K562 (cell line): ENCODE results near the gene EFHB. TPM values are rescaled to one million over a fixed set of nuclear protein-coding genes. Genes with fewer than 3 reads are reported as not detected.

Experiments used
- ATAC-seq: fragments of 200-7000 bp; cut with Tn5 transposase; 3 replicates; pipeline ENCODE4 v1.9.1; 2020; ENCODE audit warnings: moderate library complexity
- BruUV-seq: library from RNA; stranded (reverse); fragments of 400-500 nt; replicated peaks from 2 replicates; lab custom pipeline; 2021; lab: Mats Ljungman, UMichigan
- CTCF ChIA-PET: fragments of 300-600 bp; formaldehyde crosslinking; extraction: SDS; loops from one replicate; lab custom pipeline; 2021; ENCODE audit warnings: low intra/inter-chr PET ratio; lab: Yijun Ruan, JAX
- POLR2A ChIA-PET: fragments of 300-600, 350-650 bp; sonication (Branson Sonifier 250); formaldehyde crosslinking; extraction: SDS; loops from one replicate; lab custom pipeline; 2021; ENCODE audit warnings: antibody characterized with exemption, inconsistent platforms; lab: Yijun Ruan, JAX
- DNase-seq, 4 experiments: peaks; one replicate each; pipeline versions ENCODE4 v3.0.0 to v3.0.0-alpha.2; 2011 to 2018; ENCODE audit warnings: low spot score in 3 of 4, mixed read lengths in 3 of 4; ENCODE audit errors: extremely low read depth in 1 of 4
- FAIRE-seq: peaks from 2 replicates; lab custom pipeline; 2011; peaks lifted over from hg19 to GRCh38; lab: Jason Lieb, UNC
- H2AFZ ChIP-seq: 2 replicates; pipeline ENCODE4 v1.6.0; 2011; ENCODE audit warnings: low read depth, low read length, control low read depth, inconsistent platforms
- H3K27ac ChIP-seq: fragments of 200-600 bp; 3 replicates; pipeline ENCODE4 v1.8.0; 2011; ENCODE audit warnings: low read depth, mild to moderate bottlenecking, control low read depth, inconsistent platforms, low read length, moderate library complexity, mixed read lengths; ENCODE audit errors: extremely low read depth
- H3K27me3 ChIP-seq, 2 experiments: fragments of 300-600 bp in 1 of 2; 2 replicates in 1 of 2; 3 replicates in 1 of 2; pipeline versions ENCODE4 v1.6.0 to v1.8.0; 2011; ENCODE audit warnings: inconsistent platforms in 2 of 2, low read length in 2 of 2, mild to moderate bottlenecking in 1 of 2, mixed read lengths in 1 of 2, moderate library complexity in 1 of 2; ENCODE audit not compliant: control insufficient read depth in 2 of 2, insufficient read depth in 2 of 2
- H3K36me3 ChIP-seq: fragments of 300-600 bp; 3 replicates; pipeline ENCODE4 v1.8.0; 2011; ENCODE audit warnings: mild to moderate bottlenecking, low read length, inconsistent platforms; ENCODE audit not compliant: control insufficient read depth, insufficient read depth
- H3K4me1 ChIP-seq, 2 experiments: fragments of 200-600 bp in 1 of 2; replicated peaks in 1 of 2; 2 replicates in 1 of 2; 3 replicates in 1 of 2; pipeline versions ENCODE4 v1.5.1 to v1.8.0; 2011; ENCODE audit warnings: inconsistent platforms in 2 of 2, low read length in 2 of 2, mild to moderate bottlenecking in 1 of 2, mixed read lengths in 1 of 2, moderate library complexity in 1 of 2; ENCODE audit not compliant: control insufficient read depth in 2 of 2, insufficient read depth in 2 of 2
- H3K4me2 ChIP-seq: 2 replicates; pipeline ENCODE4 v1.6.1; 2011; ENCODE audit warnings: low read length, control low read depth, inconsistent platforms, mixed read lengths; ENCODE audit not compliant: insufficient read depth
- H3K4me3 ChIP-seq: fragments of 200-600 bp; sonication (generic), shearing (Covaris generic); 2 replicates; pipeline ENCODE4 v1.5.1; 2016; ENCODE audit warnings: control low read depth, inconsistent platforms
- H3K79me2 ChIP-seq: fragments of 200-600 bp; 3 replicates; pipeline ENCODE4 v1.8.0; 2011; ENCODE audit warnings: low read length, inconsistent platforms; ENCODE audit not compliant: control insufficient read depth, insufficient read depth
- H3K9ac ChIP-seq, 2 experiments: 2 replicates each; pipeline versions ENCODE4 v1.6.0 to v1.6.1; 2011; ENCODE audit warnings: low read depth in 2 of 2, low read length in 2 of 2, control low read depth in 1 of 2, inconsistent platforms in 1 of 2, mild to moderate bottlenecking in 1 of 2, mixed read lengths in 1 of 2; ENCODE audit not compliant: insufficient read depth in 1 of 2
- H3K9me1 ChIP-seq: one replicate; pipeline ENCODE4 v1.6.0; 2011; ENCODE audit warnings: inconsistent platforms, mild to moderate bottlenecking, low read length, moderate library complexity; ENCODE audit not compliant: control insufficient read depth, insufficient read depth
- H3K9me3 ChIP-seq: replicated peaks from 2 replicates; pipeline ENCODE4 v1.5.1; 2011; ENCODE audit warnings: low read depth, low read length, inconsistent platforms; ENCODE audit not compliant: control insufficient read depth, insufficient read depth
- H4K20me1 ChIP-seq: replicated peaks from 2 replicates; pipeline ENCODE4 v1.6.1; 2011; ENCODE audit warnings: low read length, inconsistent platforms, mixed read lengths; ENCODE audit not compliant: control insufficient read depth, insufficient read depth
- CEBPG ChIP-seq, 3 experiments: fragments of 200-800 bp in 1 of 3; sonication (Bioruptor generic) in 1 of 3; sonication (generic) in 1 of 3; formaldehyde crosslinking in 1 of 3; IDR thresholded peaks in 2 of 3; conservative IDR thresholded peaks in 1 of 3; 2 replicates each; pipeline versions ENCODE4 v1.6.1 to v1.8.0; 2016 to 2022; ENCODE audit warnings: missing compliant biosample characterization in 2 of 3, missing genetic modification characterization in 2 of 3, mild to moderate bottlenecking in 1 of 3, missing genetic modification reagents in 1 of 3
- CLOCK ChIP-seq: fragments of 250-450 bp; sonication (Bioruptor Pico); IDR thresholded peaks from 2 replicates; pipeline ENCODE4 v1.4.0; 2020; ENCODE audit warnings: mild to moderate bottlenecking, moderate library complexity, borderline replicate concordance
- ETV1 ChIP-seq: fragments of 450-650 bp; conservative IDR thresholded peaks from 2 replicates; pipeline ENCODE4 v1.6.1; 2016; ENCODE audit warnings: missing genetic modification characterization, control low read depth, low read depth, missing compliant biosample characterization
- FUS ChIP-seq: fragments of 200-400 bp; formaldehyde crosslinking; optimal IDR thresholded peaks from 2 replicates; pipeline ENCODE3; 2017; ENCODE audit warnings: low read depth, low read length
- HOMEZ ChIP-seq: fragments of 250-450 bp; sonication (Bioruptor Pico); IDR thresholded peaks from 2 replicates; pipeline ENCODE4 v1.4.0; 2020; ENCODE audit warnings: mild to moderate bottlenecking, moderate library complexity
- IFI16 ChIP-seq: fragments of 250-450 bp; sonication (Bioruptor Pico); IDR thresholded peaks from 2 replicates; pipeline ENCODE4 v2.1.2; 2022; ENCODE audit warnings: mild to moderate bottlenecking, inconsistent platforms
- IRF1 ChIP-seq: sonication (generic); formaldehyde crosslinking; IDR thresholded peaks from 2 replicates; pipeline ENCODE4 v1.8.0; 2022; ENCODE audit warnings: missing genetic modification reagents, mild to moderate bottlenecking, borderline replicate concordance
- KLF1 ChIP-seq: fragments of 450-650 bp; IDR thresholded peaks from 2 replicates; pipeline ENCODE4 v1.6.1; 2016; ENCODE audit warnings: missing genetic modification characterization, missing compliant biosample characterization
- LEF1 ChIP-seq: fragments of 450-650 bp; IDR thresholded peaks from 2 replicates; pipeline ENCODE4 v1.6.1; 2016; ENCODE audit warnings: mild to moderate bottlenecking
- MED1 ChIP-seq: sonication (generic); formaldehyde crosslinking; IDR thresholded peaks from 2 replicates; pipeline ENCODE4 v1.8.1; 2023; ENCODE audit warnings: missing genetic modification reagents, borderline replicate concordance
- SAFB2 ChIP-seq: fragments of 200-400 bp; formaldehyde crosslinking; IDR thresholded peaks from 2 replicates; pipeline ENCODE4 v1.6.1; 2018; ENCODE audit warnings: borderline replicate concordance, low read length, low read depth, moderate library complexity; ENCODE audit not compliant: severe bottlenecking
- SMAD2 ChIP-seq: fragments of 150-350 bp; IDR thresholded peaks from 2 replicates; pipeline ENCODE4 v1.6.1; 2014; ENCODE audit warnings: low read depth, mild to moderate bottlenecking, low read length
- ZFP30 ChIP-seq: fragments of 250-450 bp; sonication (Bioruptor Pico); IDR thresholded peaks from 2 replicates; pipeline ENCODE4 v1.8.0; 2022; ENCODE audit warnings: moderate library complexity, mild to moderate bottlenecking, inconsistent platforms, borderline replicate concordance
- ZNF197 ChIP-seq: fragments of 200-800 bp; sonication (Bioruptor generic); IDR thresholded peaks from 2 replicates; pipeline ENCODE4 v1.6.1; 2016; ENCODE audit warnings: low read depth, missing genetic modification characterization, missing compliant biosample characterization
- ZNF445 ChIP-seq: fragments of 250-450 bp; sonication (Bioruptor Pico); IDR thresholded peaks from 2 replicates; pipeline ENCODE4 v1.4.0; 2020; ENCODE audit warnings: low read depth, mild to moderate bottlenecking, moderate library complexity
- WGBS: fragments of 100-300 bp; shearing (Covaris generic); methylation state at CpG from one replicate; pipeline ENCODE4 v1.1.6; 2016; ENCODE audit warnings: low coverage, mixed read lengths; ENCODE audit not compliant: insufficient coverage; ENCODE audit errors: missing lambda C conversion rate; 5-methylcytosine and 5-hydroxymethylcytosine counted together
- in situ Hi-C: fragments of 300-500 bp; cut with MboI; formaldehyde crosslinking; loops from 4 replicates; pipeline ENCODE4 v1.15.0; 2018; ENCODE audit warnings: inconsistent platforms, mixed read lengths
- intact Hi-C: fragments of 100-400 bp; cut with micrococcal nuclease; formaldehyde crosslinking; loops from 2 replicates; pipeline ENCODE4 v1.14.2; 2022
- polyA plus RNA-seq, 8 experiments: library from polyadenylated mRNA; depleted of rRNA in 4 of 8; stranded (reverse) in 5 of 8; unstranded in 3 of 8; fragments of >200 nt; fragmentation: Nextera tagmentation in 2 of 8; fragmentation: Illumina TruSeq in 1 of 8; extraction: Ambion mirVana in 2 of 8; extraction: Trizol in 1 of 8; gene quantifications; 2 replicates each; pipeline versions ENCODE4 v1.2.1 to v1.2.3, GENCODE V29; 2011 to 2014; ENCODE audit warnings: inconsistent platforms in 1 of 8, missing spikeins in 1 of 8
- total RNA-seq, 7 experiments: library from RNA; depleted of rRNA in 6 of 7; stranded (reverse); fragments of >200 nt in 6 of 7; fragmentation: Illumina TruSeq in 2 of 7; extraction: Trizol in 2 of 7; gene quantifications; 2 replicates each; pipeline versions ENCODE4 v1.2.1 to v1.2.3, GENCODE V29; 2011 to 2021; ENCODE audit warnings: low replicate concordance in 1 of 7

Gene EFHB
- total and polyA plus RNA-seq, 9 of the 15 experiments (the other 6 are each of a cell fraction or from before 2014, with no cell fraction given), result 1.5 to 4.0 (median 1.8) TPM

- CTCF ChIA-PET, result no interaction called here
- Histone ChIP-seq H3K27ac (peak overlapping the region; percentile 50; the same call in 2 of the 3 replicates), H3K27me3 (no peaks in the 10 kb centered on the region), H3K4me2 (peak overlapping the region; percentile 54; the same call in 1 of the 2 replicates), H3K36me3 (no peaks in the 10 kb centered on the region), H2AFZ (peak overlapping the region; percentile 96), H3K9ac (no peak overlapping the region; a peak in 1 of 4 replicates), H4K20me1 (no peaks in the 10 kb centered on the region), H3K9me3 (no peaks in the 10 kb centered on the region), H3K4me1 (peaks cover 26 to 48% of the 10 kb centered on the region in 2 experiments), H3K79me2 (no peaks in the 10 kb centered on the region), H3K4me3 (no peak overlapping the region), H3K9me1 (no peaks in the 10 kb centered on the region)
- no TSS peak for BruUV-seq
- in situ Hi-C loops (no loop called here), intact Hi-C loops (loop anchor here (5.0 kb wide), 1 partner anchor 45 kb away; no protein-coding TSS in a partner anchor)
- no peak for ATAC-seq
- no peak for FAIRE-seq
- no peak for DNase-seq
- WGBS, result 37% methylated on average over 2 of the region's 2 CpGs
- POLR2A ChIA-PET, result interaction anchor here (0.6 to 1.5 kb wide), 6 partner anchors 10 to 254 kb away, joined by 3 to 7 read pairs (median 3); partner anchors contain the start of gene KAT2B
- TF ChIP-seq CLOCK (CRISPR knock-in tag) (no peak), SAFB2 (no peak), ZFP30 (CRISPR knock-in tag) (no peak), MED1 (CRISPR knock-in tag) (no peak), ETV1 (tag) (no peak), HOMEZ (CRISPR knock-in tag) (no peak), ZNF445 (CRISPR knock-in tag) (no peak), CEBPG (CRISPR knock-in tag; IDR thresholded peaks at IDR 0.05) (no peak), CEBPG (tag; conservative IDR thresholded peaks at IDR 0.05 in 1 of 2, IDR thresholded peaks at IDR 0.05 in 1 of 2) (peak; percentile 83 to 96), IRF1 (no peak), ZNF197 (CRISPR knock-in tag) (no peak), IFI16 (CRISPR knock-in tag) (no peak), KLF1 (tag) (no peak), LEF1 (no peak), FUS (no peak), SMAD2 (no peak)
Measured at GRCh38 chr3:19932422-19932821, 1.6 kb downstream of the EFHB start.
